ENCODE measurements around the gene PJVK. TPM values are rescaled to one million over a fixed set of nuclear protein-coding genes. Genes with fewer than 3 reads are reported as not detected.

The PJVK gene
- polyA plus RNA-seq, 1 donor (not counting 4 experiments of a cell fraction or from before 2014, with no cell fraction given) = 3.5 TPM

DNA sequence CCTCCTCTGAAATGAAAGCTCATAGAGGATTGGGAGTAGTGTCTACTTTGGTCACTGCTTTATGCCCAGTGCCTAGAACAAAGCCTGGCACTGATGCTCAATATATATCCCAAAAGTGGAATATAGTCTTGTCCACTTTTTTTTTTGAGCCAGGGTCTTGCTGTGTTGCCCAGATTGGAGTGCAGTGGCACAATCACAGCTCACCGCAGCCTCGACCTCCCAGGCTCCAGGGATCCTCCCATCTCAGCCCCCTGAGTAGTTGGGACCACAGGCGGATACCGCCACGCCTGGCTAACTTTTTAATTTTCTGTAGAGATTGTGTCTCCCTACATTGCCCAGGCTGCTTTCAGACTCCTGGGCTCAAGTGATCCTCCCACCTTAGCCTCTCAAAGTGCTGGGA is 23.4 kb downstream of the PJVK start:
- Histone ChIP-seq H3K36me3 (ENCODE audit: control insufficient read depth in 2 of 2, extremely low read depth in 1 of 2, insufficient read depth in 2 of 2, low read length in 2 of 2) (no peaks in the 10 kb centered on the region), H4K20me1 (ENCODE audit: control insufficient read depth, extremely low read depth, insufficient read depth, low read length) (no peaks in the 10 kb centered on the region), H3K27ac (ENCODE audit: control insufficient read depth, insufficient read depth, low read length) (no peak overlapping the region), H3K9me1 (ENCODE audit: control insufficient read depth, extremely low read depth, insufficient read depth, low read length) (no peaks in the 10 kb centered on the region), H3K79me2 (ENCODE audit: control insufficient read depth, insufficient read depth, low read length) (no peaks in the 10 kb centered on the region), H3K4me2 (ENCODE audit: control insufficient read depth, extremely low read depth, insufficient read depth, low read depth, low read length) (no peak overlapping the region), H3K9ac (ENCODE audit: control insufficient read depth, extremely low read depth, insufficient read depth, low read length) (no peak overlapping the region), H3K4me1 (ENCODE audit: control insufficient read depth, extremely low read depth, insufficient read depth, low read length) (peaks cover 13% of the 10 kb centered on the region), H3K27me3 (ENCODE audit: control insufficient read depth, extremely low read depth, insufficient read depth, low read length) (no peaks in the 10 kb centered on the region), H3K9me3 (ENCODE audit: control insufficient read depth, low read depth, low read length) (no peaks in the 10 kb centered on the region), H2AFZ (ENCODE audit: control insufficient read depth, low read length) (no peak overlapping the region), H3K4me3 (ENCODE audit: control insufficient read depth in 2 of 3, extremely low read depth in 1 of 3, insufficient read depth in 2 of 3, low read depth in 1 of 3, low read length in 3 of 3) (no peak overlapping the region)
- DNase-seq (ENCODE audit: low read depth, low spot score) (no peak), FAIRE-seq (no peak)
- TF ChIP-seq, protein P1, sequence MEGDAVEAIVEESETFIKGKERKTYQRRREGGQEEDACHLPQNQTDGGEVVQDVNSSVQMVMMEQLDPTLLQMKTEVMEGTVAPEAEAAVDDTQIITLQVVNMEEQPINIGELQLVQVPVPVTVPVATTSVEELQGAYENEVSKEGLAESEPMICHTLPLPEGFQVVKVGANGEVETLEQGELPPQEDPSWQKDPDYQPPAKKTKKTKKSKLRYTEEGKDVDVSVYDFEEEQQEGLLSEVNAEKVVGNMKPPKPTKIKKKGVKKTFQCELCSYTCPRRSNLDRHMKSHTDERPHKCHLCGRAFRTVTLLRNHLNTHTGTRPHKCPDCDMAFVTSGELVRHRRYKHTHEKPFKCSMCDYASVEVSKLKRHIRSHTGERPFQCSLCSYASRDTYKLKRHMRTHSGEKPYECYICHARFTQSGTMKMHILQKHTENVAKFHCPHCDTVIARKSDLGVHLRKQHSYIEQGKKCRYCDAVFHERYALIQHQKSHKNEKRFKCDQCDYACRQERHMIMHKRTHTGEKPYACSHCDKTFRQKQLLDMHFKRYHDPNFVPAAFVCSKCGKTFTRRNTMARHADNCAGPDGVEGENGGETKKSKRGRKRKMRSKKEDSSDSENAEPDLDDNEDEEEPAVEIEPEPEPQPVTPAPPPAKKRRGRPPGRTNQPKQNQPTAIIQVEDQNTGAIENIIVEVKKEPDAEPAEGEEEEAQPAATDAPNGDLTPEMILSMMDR (optimal IDR thresholded peaks at IDR 0.05 in 1 of 3, IDR thresholded peaks at IDR 0.05 in 1 of 3, conservative IDR thresholded peaks at IDR 0.05 in 1 of 3; ENCODE audit: extremely low read depth in 1 of 3, insufficient read depth in 2 of 3, low read length in 3 of 3) = no peak
- no peak for TF ChIP-seq EZH2 (IDR thresholded peaks at IDR 0.05; ENCODE audit: low read length)
- dilution Hi-C loops (cut with MboI; ENCODE audit: extremely low pct_ligation_motif_present, low sequenced_read_pairs) = no loop called here

DNA sequence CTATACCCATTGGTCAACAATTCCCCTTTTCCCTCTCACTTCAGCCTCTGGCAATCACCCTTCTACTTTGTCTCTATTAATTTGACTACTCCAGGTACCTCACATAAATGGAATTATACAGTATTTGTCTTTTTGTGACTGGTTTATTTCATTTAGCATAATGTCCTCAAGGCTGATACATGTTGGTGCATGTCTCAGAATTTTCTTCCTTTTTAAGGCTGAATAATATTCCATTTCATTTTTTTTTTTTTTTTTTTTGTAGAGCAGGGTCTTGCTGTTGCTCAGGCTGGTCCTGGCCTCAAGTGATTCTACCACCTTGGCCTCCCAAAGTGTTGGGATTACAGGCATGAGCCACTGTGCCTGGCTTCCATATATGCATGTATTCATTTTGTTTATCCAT is 25.3 kb downstream of the PJVK start:
- Histone ChIP-seq H3K4me3 (ENCODE audit: control insufficient read depth in 2 of 3, extremely low read depth in 1 of 3, insufficient read depth in 2 of 3, low read depth in 1 of 3, low read length in 3 of 3) (no peak overlapping the region), H3K4me1 (ENCODE audit: control insufficient read depth, extremely low read depth, insufficient read depth, low read length) (peaks cover 22% of the 10 kb centered on the region), H3K4me2 (ENCODE audit: control insufficient read depth, extremely low read depth, insufficient read depth, low read depth, low read length) (no peak overlapping the region), H4K20me1 (ENCODE audit: control insufficient read depth, extremely low read depth, insufficient read depth, low read length) (no peaks in the 10 kb centered on the region), H3K9me1 (ENCODE audit: control insufficient read depth, extremely low read depth, insufficient read depth, low read length) (no peaks in the 10 kb centered on the region), H3K9me3 (ENCODE audit: control insufficient read depth, low read depth, low read length) (no peaks in the 10 kb centered on the region), H3K79me2 (ENCODE audit: control insufficient read depth, insufficient read depth, low read length) (peaks cover 8% of the 10 kb centered on the region), H3K36me3 (ENCODE audit: control insufficient read depth in 2 of 2, extremely low read depth in 1 of 2, insufficient read depth in 2 of 2, low read length in 2 of 2) (no peaks in the 10 kb centered on the region), H3K27ac (ENCODE audit: control insufficient read depth, insufficient read depth, low read length) (no peak overlapping the region), H3K9ac (ENCODE audit: control insufficient read depth, extremely low read depth, insufficient read depth, low read length) (no peak overlapping the region), H3K27me3 (ENCODE audit: control insufficient read depth, extremely low read depth, insufficient read depth, low read length) (no peaks in the 10 kb centered on the region), H2AFZ (ENCODE audit: control insufficient read depth, low read length) (no peak overlapping the region)
- TF ChIP-seq, protein P1 (optimal IDR thresholded peaks at IDR 0.05 in 1 of 3, IDR thresholded peaks at IDR 0.05 in 1 of 3, conservative IDR thresholded peaks at IDR 0.05 in 1 of 3; ENCODE audit: extremely low read depth in 1 of 3, insufficient read depth in 2 of 3, low read length in 3 of 3) = no peak
- no peak for TF ChIP-seq EZH2 (IDR thresholded peaks at IDR 0.05; ENCODE audit: low read length)
- dilution Hi-C loops (cut with MboI; ENCODE audit: extremely low pct_ligation_motif_present, low sequenced_read_pairs) = no loop called here
- DNase-seq (ENCODE audit: low read depth, low spot score) (no peak), FAIRE-seq (no peak)

Measured in keratinocyte (primary cell).